ENCODE measurements around the gene DHCR24. TPM values are rescaled to one million over a fixed set of nuclear protein-coding genes. Genes with fewer than 3 reads are reported as not detected.

DHCR24 gene
- total and polyA plus RNA-seq, 10 donors, result 7.0 to 370 (median 218) TPM

DNA sequence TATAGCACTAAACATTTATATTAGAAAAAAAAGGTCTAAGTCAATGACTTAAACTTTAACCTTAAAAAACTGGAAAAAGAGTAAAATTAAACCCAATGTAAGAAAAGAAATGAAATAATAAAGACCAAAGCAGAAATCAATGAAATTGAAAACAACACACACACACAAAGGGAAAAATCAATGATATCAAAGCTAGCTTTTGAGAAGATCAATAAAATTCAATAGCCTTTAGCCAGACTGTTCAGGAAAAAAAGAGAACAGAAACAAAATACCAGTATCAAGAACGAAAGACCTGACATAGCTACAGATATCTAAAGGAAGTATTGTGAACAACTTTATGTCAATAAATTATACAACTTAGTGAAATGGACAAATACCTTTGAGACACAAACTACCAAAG lies 7.1 kb downstream of the DHCR24 start:
- Histone ChIP-seq H3K27ac (no peak overlapping the region), H3K4me3 (no peak overlapping the region)
- intact Hi-C loops (cut with DNase I; ENCODE audit: low total_unique reads), result no loop called here

DNA sequence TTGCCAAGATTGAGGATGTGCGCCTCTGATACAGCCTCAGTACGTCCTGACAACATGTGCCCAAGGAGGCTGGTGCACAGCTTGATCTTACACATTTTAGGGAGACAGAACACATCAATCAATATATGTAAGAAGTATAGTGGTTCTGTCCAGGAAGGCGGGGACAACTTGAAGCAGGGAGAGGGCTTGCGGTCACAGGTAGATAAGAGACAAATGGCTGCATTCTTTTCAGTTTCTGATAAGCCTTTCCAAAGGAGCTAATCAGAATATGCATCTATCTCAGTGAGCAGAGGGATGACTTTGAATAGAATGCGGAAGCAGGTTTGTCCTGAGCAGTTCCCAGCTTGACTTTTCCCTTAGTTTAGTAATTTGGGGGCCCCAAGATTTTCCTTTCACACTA lies 10.2 kb downstream of the DHCR24 start:
- 93 to 97% (median 94%) methylated on average over 5 of the region's 5 CpGs for WGBS, 5 donors

More for the DNA sequence above, 7.1 kb downstream of the DHCR24 start:
- Histone ChIP-seq H3K27me3 (replicated peaks in 1 of 7) (no peaks in the 10 kb centered on the region), H3K4me1 (peaks cover 0 to 18% (median 10%) of the 10 kb centered on the region in 6 donors), H3K9me3 (peaks cover 0 to 10% (median 0%) of the 10 kb centered on the region in 8 donors), H3K36me3 (peaks cover 0 to 42% (median 9%) of the 10 kb centered on the region in 6 donors)
- 77 to 89% (median 82%) methylated on average over 1 of the region's 1 CpG for WGBS, 5 donors
- TF ChIP-seq POLR2A (IDR thresholded peaks at IDR 0.05) (no peak), POLR2AphosphoS5 (IDR thresholded peaks at IDR 0.05) (no peak)
- TF ChIP-seq, protein P1, sequence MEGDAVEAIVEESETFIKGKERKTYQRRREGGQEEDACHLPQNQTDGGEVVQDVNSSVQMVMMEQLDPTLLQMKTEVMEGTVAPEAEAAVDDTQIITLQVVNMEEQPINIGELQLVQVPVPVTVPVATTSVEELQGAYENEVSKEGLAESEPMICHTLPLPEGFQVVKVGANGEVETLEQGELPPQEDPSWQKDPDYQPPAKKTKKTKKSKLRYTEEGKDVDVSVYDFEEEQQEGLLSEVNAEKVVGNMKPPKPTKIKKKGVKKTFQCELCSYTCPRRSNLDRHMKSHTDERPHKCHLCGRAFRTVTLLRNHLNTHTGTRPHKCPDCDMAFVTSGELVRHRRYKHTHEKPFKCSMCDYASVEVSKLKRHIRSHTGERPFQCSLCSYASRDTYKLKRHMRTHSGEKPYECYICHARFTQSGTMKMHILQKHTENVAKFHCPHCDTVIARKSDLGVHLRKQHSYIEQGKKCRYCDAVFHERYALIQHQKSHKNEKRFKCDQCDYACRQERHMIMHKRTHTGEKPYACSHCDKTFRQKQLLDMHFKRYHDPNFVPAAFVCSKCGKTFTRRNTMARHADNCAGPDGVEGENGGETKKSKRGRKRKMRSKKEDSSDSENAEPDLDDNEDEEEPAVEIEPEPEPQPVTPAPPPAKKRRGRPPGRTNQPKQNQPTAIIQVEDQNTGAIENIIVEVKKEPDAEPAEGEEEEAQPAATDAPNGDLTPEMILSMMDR (IDR thresholded peaks at IDR 0.05 in 8 of 11, conservative IDR thresholded peaks at IDR 0.05 in 3 of 11), result no peak
- no peak for DNase-seq

DNA sequence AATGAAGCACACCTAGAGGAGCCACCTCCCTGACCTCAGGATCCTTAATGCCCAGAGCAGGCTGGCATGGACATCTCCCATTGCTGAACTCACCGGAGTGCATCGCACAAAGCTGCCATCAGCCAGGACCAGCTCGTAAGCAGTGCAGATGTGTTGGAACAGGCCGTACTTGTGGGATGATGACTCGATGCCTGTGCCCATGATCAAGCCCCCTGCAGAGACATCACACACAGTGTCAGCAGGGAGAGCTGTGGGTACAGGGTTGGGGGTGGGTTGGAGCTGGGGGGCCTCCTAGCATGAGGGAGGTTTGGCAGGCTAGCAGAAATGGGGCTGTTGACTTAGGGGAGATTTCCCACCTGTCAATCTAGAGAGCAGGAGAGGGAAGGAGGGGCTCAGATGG lies 12.0 kb downstream of the DHCR24 start:
- H3K4me1 ChIP-seq, result no peaks in the 10 kb centered on the region
- H3K4me3 ChIP-seq, result no peak overlapping the region
- peaks cover 0 to 74% (median 27%) of the 10 kb centered on the region in 6 donors for H3K36me3 ChIP-seq
- H3K27me3 ChIP-seq (replicated peaks in 1 of 7), result no peaks in the 10 kb centered on the region
- no peak for DNase-seq
- WGBS, 5 donors, result 91 to 100% (median 95%) methylated on average over 5 of the region's 5 CpGs
- TF ChIP-seq POLR2A (IDR thresholded peaks at IDR 0.05) (no peak), POLR2AphosphoS5 (IDR thresholded peaks at IDR 0.05) (peak in 1 of 3 donors; percentile 40)
- intact Hi-C loops (cut with DNase I; ENCODE audit: low total_unique reads), result no loop called here
- H3K9me3 ChIP-seq, result peaks cover 0 to 10% (median 0%) of the 10 kb centered on the region in 8 donors
- no peak overlapping the region for H3K27ac ChIP-seq

More for the DNA sequence above, 10.2 kb downstream of the DHCR24 start:
- intact Hi-C loops (cut with DNase I; ENCODE audit: low total_unique reads), result no loop called here
- Histone ChIP-seq H3K27me3 (replicated peaks in 1 of 7) (no peaks in the 10 kb centered on the region), H3K9me3 (peaks cover 0 to 10% (median 0%) of the 10 kb centered on the region in 8 donors), H3K4me3 (no peak overlapping the region), H3K36me3 (peaks cover 0 to 67% (median 19%) of the 10 kb centered on the region in 6 donors), H3K4me1 (no peaks in the 10 kb centered on the region), H3K27ac (no peak overlapping the region)
- DNase-seq, result no peak
- TF ChIP-seq POLR2A (IDR thresholded peaks at IDR 0.05) (no peak), POLR2AphosphoS5 (IDR thresholded peaks at IDR 0.05) (no peak)
- TF ChIP-seq, protein P1 (IDR thresholded peaks at IDR 0.05 in 8 of 11, conservative IDR thresholded peaks at IDR 0.05 in 3 of 11), result no peak

DNA sequence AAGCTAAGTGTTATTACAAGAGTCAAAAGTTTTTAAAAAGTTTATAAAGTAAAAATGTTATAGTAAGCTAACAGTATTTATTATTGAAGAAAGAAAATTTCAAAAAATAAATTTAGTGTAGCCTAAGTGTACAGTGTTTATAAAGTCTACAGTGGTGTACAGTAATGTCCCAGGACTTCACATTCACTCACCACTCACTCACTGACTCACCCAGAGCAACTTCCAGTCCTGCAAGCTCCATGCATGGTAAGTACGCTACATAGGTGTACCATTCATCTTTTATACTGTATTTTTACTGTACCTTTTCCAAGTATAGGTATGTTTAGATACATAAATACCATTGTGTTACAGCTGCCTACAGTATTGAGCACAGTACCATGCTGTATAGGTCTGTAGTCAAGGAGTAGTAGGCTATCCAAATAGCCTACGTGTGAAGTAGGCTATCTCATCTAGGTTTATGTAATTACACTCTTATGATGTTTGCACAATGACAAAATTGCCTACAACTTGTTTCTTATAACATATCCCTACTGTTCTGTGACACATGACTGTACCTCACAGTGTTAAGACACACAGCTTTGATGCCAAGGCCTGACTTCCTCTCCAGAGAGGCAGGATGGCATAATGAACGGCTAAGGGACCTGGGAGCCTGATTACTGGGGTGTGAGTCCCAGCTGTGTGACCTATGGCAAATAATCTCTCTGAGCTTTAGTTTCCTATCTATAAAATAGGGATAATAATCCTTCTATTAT lies 12.7 kb downstream of the DHCR24 start:
- TF ChIP-seq, protein P1 (IDR thresholded peaks at IDR 0.05 in 8 of 11, conservative IDR thresholded peaks at IDR 0.05 in 3 of 11), result no peak
- no peak for TF ChIP-seq POLR2AphosphoS5 (IDR thresholded peaks at IDR 0.05)
- no peak for TF ChIP-seq POLR2A (IDR thresholded peaks at IDR 0.05)
- intact Hi-C loops (cut with DNase I; ENCODE audit: low total_unique reads), result no loop called here
- no peak for DNase-seq
- Histone ChIP-seq H3K4me3 (no peak overlapping the region), H3K4me1 (no peaks in the 10 kb centered on the region), H3K27ac (no peak overlapping the region), H3K27me3 (replicated peaks in 1 of 7) (no peaks in the 10 kb centered on the region), H3K9me3 (peaks cover 0 to 7% (median 0%) of the 10 kb centered on the region in 8 donors), H3K36me3 (peaks cover 0 to 78% (median 27%) of the 10 kb centered on the region in 6 donors)
- WGBS, 5 donors, result 80 to 92% (median 83%) methylated on average over 3 of the region's 3 CpGs

Data from spleen (tissue), 11 donors.